NCI-H128 (cell line): ENCODE measurements around the gene RNF220.
"Not testable (repeated sequence)": the region's sequence is repeated elsewhere in the genome, so short reads cannot be mapped to it uniquely, and the experiment has no call there.

Experiments used
- DNase-seq: peaks from one replicate; lab custom pipeline; 2025; ENCODE audit not compliant: unreplicated experiment; lab: John Stamatoyannopoulos, UW

The RNF220 gene

GRCh38 chr1:44648529-44649250 is 243.6 kb downstream of the RNF220 start:
- DNase-seq = no peak

GRCh38 chr1:44649788-44650158 is 244.7 kb downstream of the RNF220 start:
- no peak for DNase-seq

GRCh38 chr1:44650159-44650831 is 245.2 kb downstream of the RNF220 start:
- DNase-seq = no peak

GRCh38 chr1:44651069-44651468 is 246.0 kb downstream of the RNF220 start:
- DNase-seq = no peak

- peak; percentile 67 for DNase-seq
Observed at GRCh38 chr1:44652445-44653106, 247.5 kb downstream of the RNF220 start.

- no peak for DNase-seq
Observed at GRCh38 chr1:44653107-44653964, 248.3 kb downstream of the RNF220 start.

- no peak for DNase-seq
Observed at GRCh38 chr1:44654621-44655187, 249.6 kb downstream of the RNF220 start.

GRCh38 chr1:44655609-44656008 is 250.6 kb downstream of the RNF220 start:
- no peak for DNase-seq

- DNase-seq = no peak
Observed at GRCh38 chr1:44659566-44659965, 254.5 kb downstream of the RNF220 start.

GRCh38 chr1:44660176-44660575 is 255.1 kb downstream of the RNF220 start:
- DNase-seq = no peak

GRCh38 chr1:44661781-44662682 is 257.0 kb downstream of the RNF220 start:
- no peak for DNase-seq

GRCh38 chr1:44662683-44663030 is 257.6 kb downstream of the RNF220 start:
- no peak for DNase-seq

- DNase-seq = no peak
Observed at GRCh38 chr1:44663417-44663816, 258.4 kb downstream of the RNF220 start.

- no peak for DNase-seq
Observed at GRCh38 chr1:44664730-44665370, 259.8 kb downstream of the RNF220 start.

GRCh38 chr1:44666719-44667118 is 261.7 kb downstream of the RNF220 start:
- DNase-seq = not testable (repeated sequence)

GRCh38 chr1:44670751-44671640 is 265.9 kb downstream of the RNF220 start:
- DNase-seq = no peak

- DNase-seq = no peak
Observed at GRCh38 chr1:44672254-44672955, 267.4 kb downstream of the RNF220 start.
